Nephron progenitor cell (in vitro differentiated cells): ENCODE measurements around the gene EML1.

Source experiments
- DNase-seq: peaks from one replicate; pipeline ENCODE4 v3.0.0; 2021
- H3K27ac Mint-ChIP-seq: 2 replicates; pipeline ENCODE4 v1.8.0; 2021; ENCODE audit warnings: mild to moderate bottlenecking, moderate library complexity, mixed read lengths
- H3K27me3 Mint-ChIP-seq: 2 replicates; pipeline ENCODE4 v1.8.0; 2021; ENCODE audit warnings: mild to moderate bottlenecking, low read depth, mixed read lengths; ENCODE audit not compliant: poor library complexity
- H3K36me3 Mint-ChIP-seq: 2 replicates; pipeline ENCODE4 v1.8.0; 2021; ENCODE audit warnings: low read depth, mixed read lengths
- H3K4me1 Mint-ChIP-seq: 2 replicates; pipeline ENCODE4 v1.8.0; 2021; ENCODE audit warnings: mixed read lengths
- H3K4me3 Mint-ChIP-seq: 2 replicates; pipeline ENCODE4 v1.8.0; 2021; ENCODE audit warnings: mild to moderate bottlenecking, moderate library complexity, mixed read lengths
- H3K9me3 Mint-ChIP-seq: 2 replicates; pipeline ENCODE4 v1.8.0; 2021; ENCODE audit warnings: mild to moderate bottlenecking, moderate library complexity, mixed read lengths
- TF ChIP-seq, protein P1 (sequence below): fragments of 200-600 bp; sonication (generic); IDR thresholded peaks from 2 replicates; pipeline ENCODE4 v1.5.0; 2021; ENCODE audit warnings: antibody characterized with exemption

The EML1 gene

DNA sequence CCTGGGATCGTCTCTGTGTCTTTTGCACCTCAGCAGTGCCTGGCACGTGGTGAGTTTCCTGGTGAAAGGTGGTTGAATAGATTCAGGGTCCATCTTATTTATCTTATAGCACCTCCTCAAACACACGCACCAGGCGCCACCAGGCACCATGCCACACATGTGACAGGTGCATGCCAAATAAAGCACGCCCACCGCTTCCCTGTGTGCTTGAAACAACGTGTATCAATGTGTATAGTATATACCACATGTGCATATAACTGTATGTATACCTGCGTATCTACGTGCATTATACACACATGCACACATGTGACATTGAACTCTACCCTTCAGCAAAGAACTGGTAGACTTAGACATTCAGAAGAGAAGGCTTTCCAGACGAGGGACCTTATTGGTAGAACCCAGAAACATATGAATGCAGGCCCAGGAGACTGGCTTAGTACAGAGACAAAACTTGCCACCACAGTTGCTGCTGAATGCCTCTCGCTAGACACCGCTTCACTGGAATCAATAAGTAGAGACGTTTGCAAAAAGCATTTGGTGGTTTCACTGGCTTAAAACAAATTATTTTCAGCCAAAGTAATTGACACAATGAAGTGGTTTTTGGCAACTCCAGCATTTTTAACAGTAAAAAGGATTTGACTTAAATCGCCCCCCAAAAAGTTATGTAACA lies 10.0 kb downstream of the EML1 start:
- Mint-ChIP-seq H3K9me3 (no peaks in the 10 kb centered on the region), H3K4me1 (peaks cover 28% of the 10 kb centered on the region), H3K27ac (no peak overlapping the region), H3K36me3 (no peaks in the 10 kb centered on the region), H3K27me3 (peaks cover 7% of the 10 kb centered on the region), H3K4me3 (no peak overlapping the region)
- TF ChIP-seq, protein P1, sequence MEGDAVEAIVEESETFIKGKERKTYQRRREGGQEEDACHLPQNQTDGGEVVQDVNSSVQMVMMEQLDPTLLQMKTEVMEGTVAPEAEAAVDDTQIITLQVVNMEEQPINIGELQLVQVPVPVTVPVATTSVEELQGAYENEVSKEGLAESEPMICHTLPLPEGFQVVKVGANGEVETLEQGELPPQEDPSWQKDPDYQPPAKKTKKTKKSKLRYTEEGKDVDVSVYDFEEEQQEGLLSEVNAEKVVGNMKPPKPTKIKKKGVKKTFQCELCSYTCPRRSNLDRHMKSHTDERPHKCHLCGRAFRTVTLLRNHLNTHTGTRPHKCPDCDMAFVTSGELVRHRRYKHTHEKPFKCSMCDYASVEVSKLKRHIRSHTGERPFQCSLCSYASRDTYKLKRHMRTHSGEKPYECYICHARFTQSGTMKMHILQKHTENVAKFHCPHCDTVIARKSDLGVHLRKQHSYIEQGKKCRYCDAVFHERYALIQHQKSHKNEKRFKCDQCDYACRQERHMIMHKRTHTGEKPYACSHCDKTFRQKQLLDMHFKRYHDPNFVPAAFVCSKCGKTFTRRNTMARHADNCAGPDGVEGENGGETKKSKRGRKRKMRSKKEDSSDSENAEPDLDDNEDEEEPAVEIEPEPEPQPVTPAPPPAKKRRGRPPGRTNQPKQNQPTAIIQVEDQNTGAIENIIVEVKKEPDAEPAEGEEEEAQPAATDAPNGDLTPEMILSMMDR: no peak
- DNase-seq: no peak

DNA sequence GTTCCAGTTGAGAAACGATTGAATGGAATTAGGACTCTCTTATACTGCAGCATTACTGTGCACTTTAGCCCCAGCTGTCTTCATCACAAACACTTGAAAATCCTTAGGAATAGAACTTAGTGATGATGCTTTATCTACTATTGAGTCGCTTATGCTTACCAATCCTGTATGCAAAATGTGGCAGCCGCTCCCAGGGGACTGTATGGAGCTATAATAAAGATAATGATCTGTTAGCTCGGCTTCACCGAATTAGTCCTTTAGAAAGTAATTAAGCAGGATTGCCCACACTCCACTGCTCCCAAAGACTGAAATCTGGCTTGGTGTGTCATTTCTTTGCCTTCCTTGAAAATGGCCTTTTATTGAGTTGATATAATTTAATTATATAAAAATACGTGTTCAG lies 10.6 kb downstream of the EML1 start:
- Mint-ChIP-seq H3K4me3 (no peak overlapping the region), H3K27ac (no peak overlapping the region), H3K4me1 (peaks cover 28% of the 10 kb centered on the region), H3K9me3 (no peaks in the 10 kb centered on the region), H3K27me3 (peaks cover 7% of the 10 kb centered on the region), H3K36me3 (no peaks in the 10 kb centered on the region)
- DNase-seq: no peak
- TF ChIP-seq, protein P1: no peak

DNA sequence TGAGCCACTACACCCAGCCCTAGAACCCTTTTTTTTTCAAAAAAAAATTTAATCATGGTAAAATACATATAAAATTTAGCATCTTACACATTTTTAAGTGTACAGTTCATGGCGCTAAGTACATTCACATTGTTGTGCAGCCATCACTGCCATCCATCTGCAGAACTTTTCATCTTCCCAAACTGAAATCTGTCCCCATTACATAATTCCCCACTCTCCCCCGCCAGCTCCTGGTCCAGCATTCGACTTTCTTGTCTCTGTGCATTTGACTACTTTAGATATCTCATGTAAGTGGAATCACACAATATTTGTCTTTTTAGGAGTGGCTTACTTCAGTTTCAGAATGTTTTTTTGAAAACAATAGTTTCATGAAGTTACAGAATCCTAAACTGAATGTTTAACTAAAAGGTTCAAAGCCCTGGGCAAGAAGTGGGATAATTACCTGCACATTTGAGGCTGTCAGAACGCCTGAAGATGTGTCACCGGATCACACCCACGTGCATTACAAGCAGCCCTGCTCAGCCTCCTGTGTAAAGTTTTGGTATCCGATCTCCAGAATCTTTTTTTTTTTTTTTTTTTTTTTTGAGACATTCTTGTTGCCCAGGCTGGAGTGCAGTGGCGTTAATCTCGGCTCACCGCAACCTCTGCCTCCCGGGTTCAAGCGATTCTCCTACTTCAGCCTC lies 12.7 kb downstream of the EML1 start:
- TF ChIP-seq, protein P1: no peak
- Mint-ChIP-seq H3K27ac (peak overlapping the region; percentile 6), H3K27me3 (peaks cover 7% of the 10 kb centered on the region), H3K36me3 (no peaks in the 10 kb centered on the region), H3K4me1 (peaks cover 37% of the 10 kb centered on the region), H3K9me3 (no peaks in the 10 kb centered on the region), H3K4me3 (no peak overlapping the region)
- DNase-seq: no peak

DNA sequence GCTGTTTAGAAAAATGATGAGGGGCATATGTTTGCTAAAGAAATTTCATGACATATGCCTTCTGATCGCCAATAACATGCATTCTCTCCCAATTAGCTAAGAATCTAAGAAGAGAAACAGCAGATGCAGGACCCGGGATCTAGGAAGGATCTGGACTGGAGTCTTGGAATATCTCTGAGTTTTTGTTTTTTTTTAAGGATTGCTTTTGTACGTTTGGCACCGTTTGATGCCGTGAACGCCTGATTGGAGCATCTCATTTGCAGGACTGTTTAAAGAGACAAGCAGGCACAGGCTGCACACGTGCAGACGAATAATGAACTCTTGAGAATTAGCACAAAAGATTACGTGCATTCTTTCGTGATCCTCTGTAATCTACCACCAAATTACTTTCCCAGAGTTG lies 13.6 kb downstream of the EML1 start:
- Mint-ChIP-seq H3K4me1 (peaks cover 38% of the 10 kb centered on the region), H3K36me3 (no peaks in the 10 kb centered on the region), H3K27me3 (peaks cover 7% of the 10 kb centered on the region), H3K9me3 (no peaks in the 10 kb centered on the region), H3K27ac (no peak overlapping the region), H3K4me3 (no peak overlapping the region)
- no peak for DNase-seq
- TF ChIP-seq, protein P1: no peak

DNA sequence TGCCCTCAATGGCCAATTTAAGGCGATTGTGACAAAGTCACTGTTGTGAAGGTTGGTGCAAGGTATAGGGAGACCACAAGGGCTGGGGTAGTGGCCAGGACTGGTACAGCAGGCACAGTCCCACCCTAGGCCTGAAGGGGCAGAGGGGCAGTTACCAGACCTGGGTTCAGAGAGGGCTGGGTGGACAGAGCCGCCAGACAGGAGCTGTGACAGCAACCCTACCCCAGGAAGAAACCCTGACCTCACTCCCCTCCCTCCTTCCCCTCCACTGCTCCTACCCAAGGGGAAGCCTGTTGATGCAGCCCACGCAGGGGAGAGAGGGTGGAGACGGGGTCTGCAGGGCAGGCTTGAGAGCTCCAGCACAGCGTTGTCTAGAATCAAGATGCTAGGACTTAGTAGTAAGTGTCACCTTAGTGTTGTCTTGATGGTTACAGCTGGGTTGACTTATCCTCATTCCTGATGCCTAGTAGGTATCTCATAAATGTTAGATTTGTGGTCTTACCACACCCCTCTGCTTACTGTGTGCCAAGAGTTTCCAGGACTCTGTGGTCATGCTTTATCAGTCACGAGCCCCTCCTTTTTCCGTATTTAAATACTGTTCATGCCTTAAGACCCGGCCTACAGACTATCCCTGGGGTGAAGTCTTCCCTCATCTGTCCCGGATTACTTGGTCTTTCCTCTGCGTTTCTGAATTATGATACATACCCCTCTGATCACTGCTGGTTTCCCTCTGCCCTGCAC lies 14.4 kb downstream of the EML1 start:
- Mint-ChIP-seq H3K9me3 (no peaks in the 10 kb centered on the region), H3K27me3 (peaks cover 7% of the 10 kb centered on the region), H3K4me1 (peaks cover 40% of the 10 kb centered on the region), H3K4me3 (no peak overlapping the region), H3K36me3 (no peaks in the 10 kb centered on the region), H3K27ac (no peak overlapping the region)
- no peak for DNase-seq
- TF ChIP-seq, protein P1: peak; percentile 8
